ENCODE results near the gene GPR101.

The GPR101 gene, protein sequence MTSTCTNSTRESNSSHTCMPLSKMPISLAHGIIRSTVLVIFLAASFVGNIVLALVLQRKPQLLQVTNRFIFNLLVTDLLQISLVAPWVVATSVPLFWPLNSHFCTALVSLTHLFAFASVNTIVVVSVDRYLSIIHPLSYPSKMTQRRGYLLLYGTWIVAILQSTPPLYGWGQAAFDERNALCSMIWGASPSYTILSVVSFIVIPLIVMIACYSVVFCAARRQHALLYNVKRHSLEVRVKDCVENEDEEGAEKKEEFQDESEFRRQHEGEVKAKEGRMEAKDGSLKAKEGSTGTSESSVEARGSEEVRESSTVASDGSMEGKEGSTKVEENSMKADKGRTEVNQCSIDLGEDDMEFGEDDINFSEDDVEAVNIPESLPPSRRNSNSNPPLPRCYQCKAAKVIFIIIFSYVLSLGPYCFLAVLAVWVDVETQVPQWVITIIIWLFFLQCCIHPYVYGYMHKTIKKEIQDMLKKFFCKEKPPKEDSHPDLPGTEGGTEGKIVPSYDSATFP

GRCh38 chrX:137033774-137034507 is at the start of gene GPR101:
Gene GPR101 (minus strand): TSS chrX:137033995. CDS start chrX:137031674, 2,321 bp downstream.
- no peak for DNase-seq

GRCh38 chrX:137081239-137081638 is 47.4 kb upstream of the GPR101 start:
- no peak for DNase-seq

- no peak for DNase-seq
These were observed 38.6 kb upstream of the GPR101 start for GRCh38 chrX:137072396-137072795.

- DNase-seq: no peak
These were observed 37.8 kb upstream of the GPR101 start for GRCh38 chrX:137071596-137071995.

DNA sequence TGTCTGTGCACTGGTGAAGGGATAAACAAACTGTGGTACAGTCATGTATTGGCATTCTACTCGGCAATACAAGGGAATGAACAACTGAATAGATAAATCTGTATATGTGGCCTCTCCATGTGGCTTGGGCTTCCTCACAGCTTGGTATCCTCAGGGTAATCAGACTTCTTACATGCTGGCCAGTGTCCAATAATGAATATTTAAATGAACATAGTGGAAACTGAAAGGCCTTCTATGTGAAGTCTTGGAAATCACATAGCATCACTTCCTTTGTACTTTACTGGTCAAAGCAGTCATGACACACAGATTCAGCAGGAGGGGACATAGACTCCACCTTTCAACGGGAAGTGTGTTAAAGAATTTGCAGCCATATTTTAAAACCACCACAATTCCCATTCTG is 33.4 kb upstream of the GPR101 start:
- no peak for DNase-seq

GRCh38 chrX:137062915-137063617 is 29.3 kb upstream of the GPR101 start:
- DNase-seq: no peak

- no peak for DNase-seq
These were observed 24.7 kb upstream of the GPR101 start for GRCh38 chrX:137058339-137059127.

- no peak for DNase-seq
These were observed 18.9 kb upstream of the GPR101 start for GRCh38 chrX:137052643-137053235.

DNA sequence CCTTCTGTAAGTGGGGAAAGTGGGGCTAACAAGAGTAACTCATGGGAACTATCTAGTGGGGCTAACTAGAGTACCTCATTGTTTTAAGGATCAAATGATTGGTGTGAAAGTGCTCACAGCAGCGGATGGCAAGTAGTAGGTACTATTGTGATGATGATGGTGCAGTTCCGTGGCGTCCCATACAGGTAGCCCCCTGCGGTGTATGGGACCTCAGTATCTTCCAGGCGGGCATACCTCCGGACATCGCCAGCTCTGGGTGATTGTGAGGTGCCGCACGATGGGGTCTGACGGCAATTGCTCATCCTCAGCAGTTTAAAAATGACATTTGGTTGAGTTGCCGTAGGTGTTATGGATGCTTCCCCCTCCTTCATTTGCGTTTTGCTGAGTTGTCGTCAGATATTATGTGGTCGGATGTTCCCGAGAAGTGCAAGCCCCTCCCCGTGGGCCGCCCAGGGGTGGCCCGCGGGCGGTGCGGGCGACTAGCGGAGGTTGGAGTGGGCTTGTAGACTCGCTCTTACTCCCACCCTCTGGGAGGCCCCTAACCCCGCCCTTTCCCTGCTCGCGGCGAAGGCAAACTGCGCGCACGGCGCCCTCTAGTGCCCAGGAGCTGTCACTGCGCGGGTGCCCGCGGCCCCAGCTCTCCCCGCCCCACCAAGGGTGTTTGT is 18.3 kb upstream of the GPR101 start:
- peak; percentile 65 for DNase-seq

GRCh38 chrX:137044893-137045292 is 11.1 kb upstream of the GPR101 start:
- no peak for DNase-seq

DNA sequence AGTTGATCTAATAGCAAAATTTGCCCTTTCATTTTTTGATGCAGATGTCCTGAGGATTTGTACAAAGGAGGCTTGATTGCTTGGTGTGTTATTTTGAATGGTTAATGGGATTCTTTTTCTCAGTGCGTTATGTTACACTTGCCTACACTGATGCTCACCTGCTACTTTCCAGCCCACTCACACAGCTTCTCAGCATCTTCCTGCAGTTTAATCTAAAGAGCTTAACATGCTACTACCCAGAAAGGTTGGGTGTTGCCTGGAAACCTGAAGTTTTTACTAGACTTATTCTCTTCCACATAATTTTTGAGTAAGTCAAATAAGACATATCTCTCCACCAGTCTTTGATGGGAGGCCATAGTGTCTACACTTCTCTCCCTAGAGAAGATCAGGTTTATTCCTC is 9.9 kb upstream of the GPR101 start:
- no peak for DNase-seq

- DNase-seq: no peak
These were observed 7.5 kb upstream of the GPR101 start for GRCh38 chrX:137041329-137041728.

- DNase-seq: no peak
These were observed 6.5 kb upstream of the GPR101 start for GRCh38 chrX:137040113-137040794.

DNA sequence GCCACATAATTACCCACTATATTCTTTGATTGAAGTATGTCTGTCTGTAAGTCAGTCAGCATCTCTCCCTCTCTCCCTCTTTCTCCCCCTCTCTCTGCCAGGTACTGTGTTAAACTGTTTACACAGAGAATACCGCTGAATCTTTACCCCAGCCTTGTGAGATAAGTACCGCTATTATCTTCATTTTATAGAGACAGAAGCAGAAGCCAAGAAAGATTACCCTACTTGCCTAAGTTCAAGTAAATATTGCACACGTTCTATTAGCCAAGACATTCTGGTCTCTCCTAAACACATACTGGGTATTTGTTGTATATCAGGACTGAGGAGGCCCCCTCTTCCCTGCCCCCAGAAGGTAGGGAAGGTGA is 695 bp upstream of the GPR101 start:
- no peak for DNase-seq

- no peak for DNase-seq
These were observed 688 bp downstream of the GPR101 start for GRCh38 chrX:137032841-137033773.

GRCh38 chrX:137032341-137032694 is 1.5 kb downstream of the GPR101 start:
- DNase-seq: no peak

GRCh38 chrX:137031517-137032340 is 2.1 kb downstream of the GPR101 start:
- peak; percentile 56 for DNase-seq

DNA sequence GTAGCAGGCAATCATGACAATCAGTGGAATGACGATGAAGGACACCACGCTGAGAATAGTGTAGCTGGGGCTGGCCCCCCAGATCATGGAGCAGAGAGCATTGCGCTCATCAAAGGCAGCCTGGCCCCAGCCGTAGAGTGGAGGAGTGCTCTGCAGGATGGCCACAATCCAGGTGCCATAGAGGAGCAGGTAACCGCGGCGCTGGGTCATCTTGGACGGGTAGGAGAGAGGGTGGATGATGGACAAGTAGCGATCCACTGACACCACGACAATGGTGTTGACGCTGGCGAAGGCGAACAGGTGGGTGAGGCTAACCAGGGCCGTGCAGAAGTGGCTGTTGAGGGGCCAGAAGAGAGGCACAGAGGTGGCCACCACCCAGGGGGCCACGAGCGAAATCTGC is 2.8 kb downstream of the GPR101 start:
- DNase-seq: no peak

DNA sequence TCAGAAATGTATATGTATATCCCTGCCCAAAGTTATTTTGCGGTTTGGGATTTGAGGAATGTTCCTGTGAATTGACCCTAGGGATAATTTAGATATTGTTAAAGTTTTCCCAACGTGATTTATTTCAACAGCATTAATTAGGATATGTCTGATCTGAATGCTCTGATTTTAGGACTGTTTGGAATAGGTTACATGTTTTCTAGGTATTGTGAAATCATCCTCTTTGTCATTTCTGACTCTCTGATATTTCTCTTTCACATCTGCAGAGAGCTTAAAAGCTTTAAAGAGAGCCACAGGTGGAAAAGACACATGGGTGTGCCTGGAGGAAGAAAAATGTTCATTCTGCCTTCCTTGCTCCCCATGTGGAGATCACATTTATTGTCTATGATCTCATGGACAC is 5.1 kb downstream of the GPR101 start:
- DNase-seq: no peak

All from hematopoietic multipotent progenitor cell treated with erythropoietin and hydrocortisone succinate and interleukin-3 and kit ligand, for 6 days (in vitro differentiated cells).